Natural killer cell (primary cell): ENCODE data around the gene PBLD. TPM values are rescaled to one million over a fixed set of nuclear protein-coding genes. Genes with fewer than 3 reads are reported as not detected.

Experiments
- ATAC-seq, 3 donors: fragments of 150-1000 bp in 2 of 3; fragments of 200-7000 bp in 1 of 3; cut with Tn5 transposase; 1 replicate in 1 of 3; 2 replicates in 2 of 3; pipeline ENCODE4 v1.10.0; 2021; ENCODE audit warnings: mild to moderate bottlenecking in 2 of 3, moderate library complexity in 2 of 3
- DNase-seq, 2 donors: peaks; one replicate each; pipeline versions ENCODE4 v3.0.0 to v3.0.0-alpha.2; 2013 to 2021; ENCODE audit warnings: mixed read lengths in 1 of 2
- H3K27ac ChIP-seq: one replicate; pipeline ENCODE4 v1.5.1; 2013; ENCODE audit warnings: mild to moderate bottlenecking, low read length
- H3K27me3 ChIP-seq: one replicate; pipeline ENCODE4 v1.6.1; 2013; ENCODE audit warnings: low read length; ENCODE audit not compliant: control insufficient read depth, insufficient read depth
- H3K36me3 ChIP-seq: one replicate; pipeline ENCODE4 v1.6.1; 2013; ENCODE audit warnings: low read length; ENCODE audit not compliant: control insufficient read depth, insufficient read depth
- H3K4me1 ChIP-seq: one replicate; pipeline ENCODE4 v1.6.1; 2013; ENCODE audit warnings: low read length; ENCODE audit not compliant: control insufficient read depth, insufficient read depth
- H3K4me3 ChIP-seq: one replicate; pipeline ENCODE4 v1.5.1; 2013; ENCODE audit warnings: low read length
- H3K9me3 ChIP-seq: one replicate; pipeline ENCODE4 v1.6.1; 2013; ENCODE audit warnings: low read length; ENCODE audit not compliant: control insufficient read depth, insufficient read depth
- H3K27ac Mint-ChIP-seq, 2 donors: one replicate each; pipeline ENCODE4 v1.8.0; 2022; ENCODE audit warnings: mild to moderate bottlenecking in 2 of 2, mixed read lengths in 2 of 2, moderate library complexity in 1 of 2
- H3K27me3 Mint-ChIP-seq, 2 donors: one replicate each; pipeline ENCODE4 v1.8.0; 2022; ENCODE audit warnings: low read depth in 2 of 2, mixed read lengths in 2 of 2
- H3K36me3 Mint-ChIP-seq: one replicate; pipeline ENCODE4 v1.8.0; 2022; ENCODE audit warnings: mixed read lengths
- H3K4me1 Mint-ChIP-seq, 2 donors: one replicate each; pipeline ENCODE4 v1.8.0; 2022; ENCODE audit warnings: mixed read lengths in 2 of 2
- H3K4me3 Mint-ChIP-seq: one replicate; pipeline ENCODE4 v1.8.0; 2022; ENCODE audit warnings: mild to moderate bottlenecking, moderate library complexity, mixed read lengths
- H3K9me3 Mint-ChIP-seq, 2 donors: one replicate each; pipeline ENCODE4 v1.8.0; 2022; ENCODE audit warnings: mixed read lengths in 2 of 2
- WGBS: methylation state at CpG from one replicate; pipeline ENCODE4 v1.1.7; 2013; ENCODE audit warnings: missing lambda C conversion rate; ENCODE audit not compliant: insufficient coverage; 5-methylcytosine and 5-hydroxymethylcytosine counted together
- intact Hi-C: fragments of 100-400 bp; cut with micrococcal nuclease; formaldehyde crosslinking; loops from one replicate; pipeline ENCODE4 v1.14.2; 2022
- total RNA-seq, 4 donors: library from RNA; stranded (reverse); fragments of 120-200 nt in 1 of 4; gene quantifications; one replicate each; pipeline versions ENCODE4 v1.2.3 to v1.2.4, GENCODE V29; 2013 to 2022
- TF ChIP-seq, protein P1 (sequence below): fragments of 200-600 bp; IDR thresholded peaks from one replicate; pipeline ENCODE4 v1.8.0; 2022; ENCODE audit warnings: antibody characterized with exemption

PBLD gene
- total RNA-seq, 3 donors from 2014 or later (not counting 1 experiment from before 2014, with no cell fraction given) = 1.4 to 2.1 (median 1.4) TPM

DNA sequence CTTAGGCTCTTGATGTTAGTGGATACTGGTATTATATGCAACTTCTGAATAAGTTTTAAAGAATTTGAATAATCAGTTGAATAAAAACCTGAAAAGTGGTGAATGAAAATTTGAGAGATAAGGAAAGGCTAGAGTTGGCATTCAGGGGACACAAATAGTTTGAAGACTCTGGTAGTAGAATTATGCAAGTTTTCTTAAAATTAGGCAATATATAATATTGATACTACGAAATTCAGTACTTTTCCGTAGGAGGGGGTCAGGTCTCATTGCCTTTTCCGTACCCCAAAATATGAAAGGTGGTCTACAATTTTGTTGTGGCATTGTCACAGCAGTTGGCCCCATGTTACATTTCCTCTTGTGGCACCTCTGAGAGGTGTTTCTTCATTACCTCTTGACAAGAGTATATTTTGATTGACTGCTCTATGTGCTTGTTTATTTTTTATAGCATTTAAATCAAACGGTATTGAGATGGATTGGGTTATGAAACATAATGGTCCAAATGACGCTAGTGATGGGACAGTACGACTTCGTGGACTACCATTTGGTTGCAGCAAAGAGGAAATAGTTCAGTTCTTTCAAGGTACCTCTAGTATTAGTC, 4.1 kb upstream of the PBLD start:
- peak in 1 of 2 donors; percentile 11 for DNase-seq
- 69% methylated on average over 7 of the region's 7 CpGs for WGBS
- no peaks in the 10 kb centered on the region for H3K27me3 ChIP-seq
- H3K36me3 Mint-ChIP-seq = peaks cover 7% of the 10 kb centered on the region
- intact Hi-C loops = no loop called here
- H3K4me3 ChIP-seq = no peak overlapping the region
- H3K27ac Mint-ChIP-seq = peak overlapping the region; percentile 97 to 99
- no peaks in the 10 kb centered on the region for H3K27me3 Mint-ChIP-seq
- peak overlapping the region; percentile 72 for H3K4me3 Mint-ChIP-seq
- H3K9me3 Mint-ChIP-seq = no peaks in the 10 kb centered on the region
- H3K4me1 ChIP-seq = peaks cover 2% of the 10 kb centered on the region
- H3K4me1 Mint-ChIP-seq = peaks cover 61 to 71% of the 10 kb centered on the region in 2 donors
- no peak overlapping the region for H3K27ac ChIP-seq
- H3K36me3 ChIP-seq = peaks cover 39% of the 10 kb centered on the region
- no peaks in the 10 kb centered on the region for H3K9me3 ChIP-seq
- no peak for ATAC-seq
- TF ChIP-seq, protein P1, sequence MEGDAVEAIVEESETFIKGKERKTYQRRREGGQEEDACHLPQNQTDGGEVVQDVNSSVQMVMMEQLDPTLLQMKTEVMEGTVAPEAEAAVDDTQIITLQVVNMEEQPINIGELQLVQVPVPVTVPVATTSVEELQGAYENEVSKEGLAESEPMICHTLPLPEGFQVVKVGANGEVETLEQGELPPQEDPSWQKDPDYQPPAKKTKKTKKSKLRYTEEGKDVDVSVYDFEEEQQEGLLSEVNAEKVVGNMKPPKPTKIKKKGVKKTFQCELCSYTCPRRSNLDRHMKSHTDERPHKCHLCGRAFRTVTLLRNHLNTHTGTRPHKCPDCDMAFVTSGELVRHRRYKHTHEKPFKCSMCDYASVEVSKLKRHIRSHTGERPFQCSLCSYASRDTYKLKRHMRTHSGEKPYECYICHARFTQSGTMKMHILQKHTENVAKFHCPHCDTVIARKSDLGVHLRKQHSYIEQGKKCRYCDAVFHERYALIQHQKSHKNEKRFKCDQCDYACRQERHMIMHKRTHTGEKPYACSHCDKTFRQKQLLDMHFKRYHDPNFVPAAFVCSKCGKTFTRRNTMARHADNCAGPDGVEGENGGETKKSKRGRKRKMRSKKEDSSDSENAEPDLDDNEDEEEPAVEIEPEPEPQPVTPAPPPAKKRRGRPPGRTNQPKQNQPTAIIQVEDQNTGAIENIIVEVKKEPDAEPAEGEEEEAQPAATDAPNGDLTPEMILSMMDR = no peak

DNA sequence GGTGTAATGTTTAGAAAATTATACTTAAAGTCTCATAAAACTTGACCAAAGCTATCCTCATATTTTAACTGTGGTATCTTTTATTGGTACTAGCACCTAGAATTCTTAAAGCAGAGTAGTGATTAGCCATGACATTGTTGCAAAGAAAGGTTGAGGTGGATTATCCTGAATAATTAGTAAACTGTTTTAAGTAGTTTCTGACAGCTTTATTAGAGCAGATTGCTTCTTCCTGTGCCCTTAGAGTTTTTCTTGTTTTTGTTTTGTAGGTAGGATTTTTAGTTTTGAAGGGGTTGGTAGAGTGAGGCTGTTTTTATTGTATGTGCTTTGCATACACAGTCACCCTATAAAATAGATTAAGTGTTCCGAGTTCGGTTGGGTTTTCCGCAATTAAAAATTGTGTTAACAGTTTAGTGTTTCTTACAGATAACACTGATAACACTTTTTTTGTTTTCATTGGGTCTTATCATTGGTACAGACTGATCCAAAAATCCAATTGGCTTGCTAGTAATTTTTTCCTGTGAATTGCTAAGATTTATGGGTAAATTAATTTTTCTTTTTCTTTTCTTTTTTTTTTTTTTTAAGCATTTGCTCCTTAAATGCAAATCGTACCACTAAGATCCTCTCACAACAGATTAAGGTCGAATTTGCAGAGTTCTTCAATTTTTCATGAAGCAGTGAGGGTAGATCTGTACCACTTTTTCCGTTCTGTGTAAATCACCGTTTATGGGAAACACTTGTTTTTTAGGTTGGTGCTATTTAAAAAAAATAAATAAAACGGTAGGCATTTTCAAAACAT, 2.1 kb upstream of the PBLD start:
- H3K27ac Mint-ChIP-seq = peak overlapping the region; percentile 97 to 99
- H3K36me3 ChIP-seq = peaks cover 19% of the 10 kb centered on the region
- H3K27me3 ChIP-seq = no peaks in the 10 kb centered on the region
- TF ChIP-seq, protein P1 = no peak
- no peaks in the 10 kb centered on the region for H3K9me3 ChIP-seq
- H3K4me3 Mint-ChIP-seq = peak overlapping the region; percentile 98
- ATAC-seq (no peak), DNase-seq (no peak)
- no CpG with 5 or more reads among the region's 8 CpGs for WGBS
- intact Hi-C loops = loop anchor here (5.0 kb wide), 4 partner anchors 192 to 573 kb away; partner anchors contain the start of genes CCAR1 and SLC25A16
- H3K4me1 Mint-ChIP-seq = peaks cover 73 to 79% of the 10 kb centered on the region in 2 donors
- no peaks in the 10 kb centered on the region for H3K27me3 Mint-ChIP-seq
- H3K27ac ChIP-seq = peak overlapping the region; percentile 13
- no peaks in the 10 kb centered on the region for H3K9me3 Mint-ChIP-seq
- H3K4me1 ChIP-seq = peaks cover 11% of the 10 kb centered on the region
- no peak overlapping the region for H3K4me3 ChIP-seq
- H3K36me3 Mint-ChIP-seq = no peaks in the 10 kb centered on the region

DNA sequence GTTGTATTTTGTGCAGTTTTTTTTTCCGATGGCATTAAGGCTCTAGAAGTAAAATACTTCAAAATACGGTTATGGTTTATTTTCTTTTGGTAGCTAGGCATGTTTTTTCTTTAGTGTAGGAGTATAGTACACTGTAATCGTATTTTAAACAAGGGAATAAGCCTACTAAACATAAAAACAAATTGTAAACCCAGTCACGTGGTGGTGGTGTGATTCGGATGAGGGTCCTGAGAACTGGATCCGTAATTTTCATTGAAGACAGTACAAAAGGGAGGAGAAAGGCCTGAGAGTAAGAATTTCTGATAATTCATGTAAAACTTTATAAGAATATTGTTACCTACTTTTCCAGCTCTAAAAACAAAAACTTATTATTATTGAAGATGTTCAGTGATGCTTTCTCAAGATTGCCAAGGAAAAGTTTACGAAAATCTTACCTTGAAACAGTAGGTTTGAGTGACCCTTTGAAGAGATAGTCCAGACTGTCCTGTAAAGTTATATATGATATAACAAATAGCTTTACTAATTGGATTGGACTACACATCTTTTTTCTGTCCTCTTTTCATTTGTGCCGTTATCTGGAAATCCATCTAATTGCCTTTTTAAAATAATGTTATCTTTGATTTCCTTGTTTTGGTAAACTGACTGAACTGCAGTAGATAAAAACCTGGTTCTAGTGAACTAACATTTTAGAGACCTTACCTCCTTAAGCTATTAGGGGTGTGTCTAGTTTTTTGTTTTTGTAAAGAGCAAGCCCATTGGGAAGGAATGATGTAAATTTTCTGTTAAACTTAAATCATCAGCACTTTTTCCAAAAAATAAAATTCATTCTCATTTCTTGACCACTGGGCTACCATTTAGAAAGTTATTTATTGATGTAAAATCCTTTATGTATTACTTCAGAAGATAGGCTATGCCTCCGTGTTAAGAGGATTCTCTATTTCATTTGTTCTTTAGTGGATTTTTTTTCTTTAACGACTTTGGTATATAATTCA, 1.0 kb upstream of the PBLD start:
- Mint-ChIP-seq H3K9me3 (no peaks in the 10 kb centered on the region), H3K4me1 (peaks cover 73 to 75% of the 10 kb centered on the region in 2 donors), H3K27me3 (no peaks in the 10 kb centered on the region), H3K4me3 (peak overlapping the region; percentile 98), H3K36me3 (no peaks in the 10 kb centered on the region), H3K27ac (peak overlapping the region; percentile 97 to 99)
- intact Hi-C loops = loop anchor here (2.0 to 5.0 kb wide), 6 partner anchors 194 to 571 kb away; partner anchors contain the start of genes CCAR1, HERC4 and SLC25A16
- Histone ChIP-seq H3K27ac (peak overlapping the region; percentile 95), H3K4me3 (peak overlapping the region; percentile 97), H3K4me1 (peaks cover 11% of the 10 kb centered on the region), H3K9me3 (no peaks in the 10 kb centered on the region), H3K27me3 (no peaks in the 10 kb centered on the region), H3K36me3 (peaks cover 8% of the 10 kb centered on the region)
- TF ChIP-seq, protein P1 = no peak
- 0% methylated on average over 2 of the region's 10 CpGs for WGBS
- DNase-seq = no peak
- no peak for ATAC-seq
